Neuronal stem cell (in vitro differentiated cells): ENCODE measurements around the gene APOL3.

Experiments
- DNase-seq: peaks from one replicate; pipeline ENCODE4 v3.0.0-alpha.2; 2013; ENCODE audit warnings: low spot score
- H2AFZ ChIP-seq: one replicate; pipeline ENCODE4 v1.6.1; 2013; ENCODE audit warnings: mild to moderate bottlenecking, low read length, inconsistent platforms
- H2AK5ac ChIP-seq: 2 replicates; pipeline ENCODE4 v1.6.1; 2013; ENCODE audit warnings: low read depth, mild to moderate bottlenecking, inconsistent platforms, low read length, moderate library complexity, mixed read lengths
- H2BK120ac ChIP-seq: 2 replicates; pipeline ENCODE4 v1.6.1; 2013; ENCODE audit warnings: low read depth, mild to moderate bottlenecking, inconsistent platforms, low read length, moderate library complexity, mixed read lengths
- H2BK12ac ChIP-seq: one replicate; pipeline ENCODE4 v1.6.1; 2013; ENCODE audit warnings: low read length, inconsistent platforms
- H2BK15ac ChIP-seq: 2 replicates; pipeline ENCODE4 v1.6.1; 2013; ENCODE audit warnings: mild to moderate bottlenecking, low read length, inconsistent platforms, mixed read lengths
- H2BK5ac ChIP-seq: one replicate; pipeline ENCODE4 v1.6.1; 2013; ENCODE audit warnings: inconsistent platforms, mild to moderate bottlenecking, low read length, moderate library complexity
- H3K14ac ChIP-seq: one replicate; pipeline ENCODE4 v1.6.1; 2013; ENCODE audit warnings: low read length, inconsistent platforms
- H3K18ac ChIP-seq: 2 replicates; pipeline ENCODE4 v1.6.1; 2013; ENCODE audit warnings: low read length, inconsistent platforms
- H3K23ac ChIP-seq: 2 replicates; pipeline ENCODE4 v1.6.1; 2013; ENCODE audit warnings: low read depth, mild to moderate bottlenecking, mixed read lengths, low read length, inconsistent platforms; ENCODE audit not compliant: poor library complexity
- H3K27ac ChIP-seq: replicated peaks from 3 replicates; pipeline ENCODE4 v1.5.1; 2013; ENCODE audit warnings: low read length, inconsistent platforms
- H3K27me3 ChIP-seq, 3 experiments: 2 replicates each; pipeline ENCODE4 v1.6.1; 2013; ENCODE audit warnings: low read length in 3 of 3, mild to moderate bottlenecking in 2 of 3, inconsistent platforms in 1 of 3, low read depth in 1 of 3, mixed read lengths in 1 of 3, moderate library complexity in 1 of 3; ENCODE audit not compliant: control insufficient read depth in 3 of 3, insufficient read depth in 3 of 3
- H3K36me3 ChIP-seq, 2 donors: replicated peaks in 1 of 2; 2 replicates each; pipeline ENCODE4 v1.6.1; 2013; ENCODE audit warnings: low read length in 2 of 2; ENCODE audit not compliant: control insufficient read depth in 2 of 2, insufficient read depth in 2 of 2
- H3K4ac ChIP-seq: 2 replicates; pipeline ENCODE4 v1.6.1; 2013; ENCODE audit warnings: inconsistent platforms, mild to moderate bottlenecking, low read length, moderate library complexity
- H3K4me1 ChIP-seq, 2 donors: 1 replicate in 1 of 2; 2 replicates in 1 of 2; pipeline ENCODE4 v1.6.1; 2013; ENCODE audit warnings: low read length in 2 of 2, low read depth in 1 of 2; ENCODE audit not compliant: control insufficient read depth in 2 of 2, insufficient read depth in 1 of 2
- H3K4me2 ChIP-seq: one replicate; pipeline ENCODE4 v1.6.1; 2013; ENCODE audit warnings: mild to moderate bottlenecking, low read length, inconsistent platforms; ENCODE audit not compliant: insufficient read depth, poor library complexity, severe bottlenecking
- H3K4me3 ChIP-seq, 2 donors: 2 replicates each; pipeline ENCODE4 v1.5.1; 2013; ENCODE audit warnings: low read length in 2 of 2, mild to moderate bottlenecking in 2 of 2, inconsistent platforms in 1 of 2, moderate library complexity in 1 of 2
- H3K79me1 ChIP-seq: one replicate; pipeline ENCODE4 v1.6.1; 2013; ENCODE audit warnings: low read depth, mild to moderate bottlenecking, inconsistent platforms, low read length, moderate library complexity
- H3K9ac ChIP-seq: one replicate; pipeline ENCODE4 v1.6.1; 2013; ENCODE audit warnings: mild to moderate bottlenecking, low read depth, low read length, inconsistent platforms; ENCODE audit not compliant: poor library complexity
- H3K9me3 ChIP-seq, 2 donors: replicated peaks in 1 of 2; 2 replicates each; pipeline versions ENCODE3 to v1.6.1; 2013; ENCODE audit warnings: low read length in 2 of 2, mild to moderate bottlenecking in 2 of 2, inconsistent platforms in 1 of 2, low read depth in 1 of 2, mixed read lengths in 1 of 2, moderate library complexity in 1 of 2; ENCODE audit not compliant: control insufficient read depth in 2 of 2, insufficient read depth in 1 of 2
- H4K8ac ChIP-seq: one replicate; pipeline ENCODE4 v1.6.1; 2013; ENCODE audit warnings: low read depth, mild to moderate bottlenecking, inconsistent platforms, low read length, moderate library complexity
- H4K91ac ChIP-seq: one replicate; pipeline ENCODE4 v1.6.1; 2013; ENCODE audit warnings: low read length, low read depth, mild to moderate bottlenecking, inconsistent platforms; ENCODE audit not compliant: poor library complexity
- WGBS, 2 donors: extraction: QIAGEN DNeasy Blood & Tissue Kit; methylation state at CpG; one replicate each; pipeline ENCODE4 v1.1.7; 2013; ENCODE audit warnings: missing lambda C conversion rate in 2 of 2, mixed read lengths in 1 of 2; ENCODE audit not compliant: insufficient read length in 2 of 2, insufficient replicate concordance in 1 of 2; ENCODE audit errors: extremely low coverage in 2 of 2; 5-methylcytosine and 5-hydroxymethylcytosine counted together

The APOL3 gene

GRCh38 chr22:36116127-36116526 is 44.4 kb downstream of the APOL3 start:
- Histone ChIP-seq H2BK12ac (no peak overlapping the region), H2AFZ (no peak overlapping the region), H3K4ac (no peak overlapping the region), H3K14ac (no peak overlapping the region), H4K91ac (no peak overlapping the region), H3K9ac (no peak overlapping the region), H4K8ac (no peak overlapping the region), H2BK15ac (no peak overlapping the region), H3K4me2 (no peak overlapping the region), H2BK5ac (no peak overlapping the region), H3K79me1 (no peaks in the 10 kb centered on the region), H2AK5ac (no peak overlapping the region), H3K36me3 (no peaks in the 10 kb centered on the region), H3K23ac (no peak overlapping the region), H3K18ac (no peak overlapping the region), H3K4me3 (peak overlapping the region in 1 of 2 donors; percentile 63), H3K27ac (no peak overlapping the region), H2BK120ac (no peak overlapping the region), H3K9me3 (no peaks in the 10 kb centered on the region), H3K4me1 (no peaks in the 10 kb centered on the region), H3K27me3 (peaks cover 0 to 6% (median 0%) of the 10 kb centered on the region in 3 experiments)
- WGBS, 2 donors, result no CpG with 5 or more reads among the region's 2 CpGs
- no peak for DNase-seq

GRCh38 chr22:36113121-36113520 is 47.4 kb downstream of the APOL3 start:
- Histone ChIP-seq H2BK5ac (no peak overlapping the region), H3K36me3 (no peaks in the 10 kb centered on the region), H3K9me3 (no peaks in the 10 kb centered on the region), H3K9ac (no peak overlapping the region), H2BK120ac (no peak overlapping the region), H3K27ac (no peak overlapping the region), H2BK15ac (no peak overlapping the region), H3K4me3 (no peak overlapping the region), H2AFZ (no peak overlapping the region), H3K79me1 (no peaks in the 10 kb centered on the region), H2AK5ac (no peak overlapping the region), H3K14ac (no peak overlapping the region), H3K4me2 (no peak overlapping the region), H3K4ac (no peak overlapping the region), H4K91ac (no peak overlapping the region), H2BK12ac (no peak overlapping the region), H3K27me3 (peaks cover 0 to 6% (median 0%) of the 10 kb centered on the region in 3 experiments), H3K23ac (peak overlapping the region; percentile 39), H3K18ac (no peak overlapping the region), H3K4me1 (peaks cover 6 to 9% of the 10 kb centered on the region in 2 donors), H4K8ac (no peak overlapping the region)
- no peak for DNase-seq
- no CpG with 5 or more reads among the region's 1 CpG for WGBS, 2 donors

GRCh38 chr22:36111316-36111715 is 49.2 kb downstream of the APOL3 start:
- no peaks in the 10 kb centered on the region for H3K36me3 ChIP-seq
- WGBS, 2 donors, result no CpG with 5 or more reads among the region's 6 CpGs
- no peak overlapping the region for H3K9ac ChIP-seq
- no peak overlapping the region for H3K14ac ChIP-seq
- H3K79me1 ChIP-seq, result no peaks in the 10 kb centered on the region
- no peak overlapping the region for H2BK15ac ChIP-seq
- H3K27ac ChIP-seq, result no peak overlapping the region
- H3K27me3 ChIP-seq, result peaks cover 0 to 6% (median 0%) of the 10 kb centered on the region in 3 experiments
- peak overlapping the region; percentile 48 for H2BK12ac ChIP-seq
- H3K4me3 ChIP-seq, result no peak overlapping the region
- no peak overlapping the region for H2BK5ac ChIP-seq
- no peak overlapping the region for H3K4me2 ChIP-seq
- DNase-seq, result no peak
- H3K23ac ChIP-seq, result no peak overlapping the region
- H3K4ac ChIP-seq, result no peak overlapping the region
- H3K9me3 ChIP-seq, result no peaks in the 10 kb centered on the region
- no peak overlapping the region for H4K8ac ChIP-seq
- H2BK120ac ChIP-seq, result no peak overlapping the region
- H3K4me1 ChIP-seq, result peaks cover 6 to 9% of the 10 kb centered on the region in 2 donors
- H2AFZ ChIP-seq, result no peak overlapping the region
- H4K91ac ChIP-seq, result no peak overlapping the region
- peak overlapping the region; percentile 21 for H3K18ac ChIP-seq
- H2AK5ac ChIP-seq, result no peak overlapping the region

- Histone ChIP-seq H3K18ac (peak overlapping the region; percentile 68), H3K36me3 (no peaks in the 10 kb centered on the region), H3K27me3 (peaks cover 0 to 6% (median 0%) of the 10 kb centered on the region in 3 experiments), H3K79me1 (no peaks in the 10 kb centered on the region), H2BK12ac (no peak overlapping the region), H3K27ac (no peak overlapping the region), H3K4ac (no peak overlapping the region), H2AK5ac (no peak overlapping the region), H3K4me3 (no peak overlapping the region), H2BK5ac (no peak overlapping the region), H3K14ac (no peak overlapping the region), H4K91ac (no peak overlapping the region), H3K9me3 (no peaks in the 10 kb centered on the region), H2AFZ (peak overlapping the region; percentile 71), H3K4me2 (peak overlapping the region; percentile 20), H3K4me1 (peaks cover 6 to 9% of the 10 kb centered on the region in 2 donors), H3K9ac (no peak overlapping the region), H3K23ac (no peak overlapping the region), H4K8ac (no peak overlapping the region), H2BK15ac (peak overlapping the region; percentile 28), H2BK120ac (no peak overlapping the region)
- no peak for DNase-seq
- WGBS, 2 donors, result no CpG with 5 or more reads among the region's 15 CpGs
Measured at GRCh38 chr22:36110306-36110881, 50.2 kb downstream of the APOL3 start.
